B cell (primary cell): ENCODE results near the gene KRTAP5-10.

Experiments
- CTCF ChIP-seq: fragments of 200-600 bp; IDR thresholded peaks from one replicate; pipeline ENCODE4 v1.8.0; 2022; ENCODE audit warnings: antibody characterized with exemption, mild to moderate bottlenecking
- EZH2 ChIP-seq: IDR thresholded peaks from 2 replicates; pipeline ENCODE4 v1.6.1; 2012; ENCODE audit warnings: borderline replicate concordance, low read depth, mild to moderate bottlenecking, moderate library complexity, low read length; ENCODE audit not compliant: insufficient read depth, poor library complexity, severe bottlenecking

DNA sequence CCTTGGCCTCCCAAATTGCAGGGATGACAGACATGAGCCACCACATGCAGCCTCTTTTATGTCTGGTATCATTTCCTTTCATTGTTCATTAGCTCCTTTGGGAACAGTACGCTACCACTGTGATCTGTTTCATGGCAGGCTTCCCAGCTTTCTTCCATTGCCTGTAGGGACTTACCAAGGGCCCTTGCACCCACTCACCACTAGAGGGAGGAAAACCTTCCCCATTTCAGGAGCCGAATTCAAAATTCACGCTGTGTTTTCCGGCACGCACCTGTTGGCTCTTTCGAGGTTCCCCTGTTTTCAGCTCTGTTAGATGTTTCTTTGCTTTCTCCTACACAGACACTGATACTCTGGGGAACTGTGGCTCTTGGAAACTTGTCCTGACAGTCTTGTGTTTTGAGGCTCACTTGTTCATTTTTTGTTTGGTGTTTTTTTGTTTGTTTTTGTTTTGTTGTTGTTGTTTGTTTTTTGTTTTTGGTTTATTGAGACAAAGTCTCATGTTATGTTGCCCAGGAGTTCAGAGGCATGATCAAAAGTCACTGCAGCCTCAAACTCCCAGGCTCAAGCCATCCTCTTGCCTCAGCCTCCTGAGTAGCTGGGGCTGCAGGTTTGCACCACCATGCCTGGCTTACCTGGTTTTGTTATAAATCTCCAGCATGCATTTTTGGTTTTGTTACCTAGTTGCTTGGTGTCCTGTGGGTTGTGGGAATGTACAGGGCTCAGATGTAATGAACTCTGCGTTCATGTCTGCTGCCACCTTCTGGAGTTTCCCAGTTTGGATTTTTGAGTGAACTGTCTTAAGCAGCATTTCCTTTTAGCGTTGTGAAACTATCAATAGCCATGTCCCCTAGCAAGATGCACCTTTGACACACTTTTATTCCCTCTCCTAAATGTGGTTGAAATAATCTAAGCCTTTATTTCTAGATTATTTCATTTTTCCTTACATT is 15.0 kb downstream of the KRTAP5-10 start:
- TF ChIP-seq CTCF (peak; percentile 75), EZH2 (no peak)
